GM10248 (cell line): ENCODE measurements around the gene CIB4.
A peak's percentile ranks its signal among the peaks of the same experiment; 100 is the strongest.

ENCODE experiments used
- CTCF ChIA-PET: fragments of 300-600 bp; sonication (Branson Sonifier 250); formaldehyde crosslinking; extraction: SDS; loops from one replicate; lab custom pipeline; 2021; ENCODE audit warnings: antibody characterized with exemption; lab: Yijun Ruan, JAX
- POLR2A ChIA-PET: fragments of 350-650 bp; sonication (Branson Sonifier 250); formaldehyde crosslinking; extraction: SDS; loops from one replicate; lab custom pipeline; 2020; ENCODE audit warnings: antibody characterized with exemption; lab: Yijun Ruan, JAX
- DNase-seq: peaks from one replicate; pipeline ENCODE4 v3.0.0; 2012; ENCODE audit errors: extremely low spot score
- TF ChIP-seq, protein P1 (sequence below): IDR thresholded peaks from 2 replicates; pipeline ENCODE4 v1.5.1; 2012; ENCODE audit warnings: mild to moderate bottlenecking, low read depth; ENCODE audit errors: extremely low read depth, missing control alignments, control extremely low read depth

The CIB4 gene

DNA sequence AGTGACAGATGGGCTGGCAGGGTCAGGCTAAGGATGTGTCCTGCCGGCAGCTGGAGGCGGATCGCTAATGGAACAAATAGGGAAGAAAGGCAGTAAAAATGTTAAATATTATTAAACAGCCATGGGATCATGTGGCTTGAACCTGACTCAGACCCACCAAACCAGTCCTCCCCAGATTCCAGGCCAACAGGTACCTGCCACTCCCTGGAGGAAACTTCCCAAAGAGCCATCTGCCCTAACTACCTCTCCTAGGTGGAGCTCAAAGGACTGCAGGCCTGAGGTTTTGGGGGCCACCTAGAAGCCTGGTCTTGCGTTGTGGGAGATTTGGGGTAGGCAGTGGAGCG is 34.3 kb downstream of the CIB4 start:
- CTCF ChIA-PET = interaction anchor here (0.9 to 11.0 kb wide), 5 partner anchors 10 to 336 kb away, joined by 4 to 189 read pairs (median 11); no protein-coding TSS in a partner anchor
- TF ChIP-seq, protein P1, sequence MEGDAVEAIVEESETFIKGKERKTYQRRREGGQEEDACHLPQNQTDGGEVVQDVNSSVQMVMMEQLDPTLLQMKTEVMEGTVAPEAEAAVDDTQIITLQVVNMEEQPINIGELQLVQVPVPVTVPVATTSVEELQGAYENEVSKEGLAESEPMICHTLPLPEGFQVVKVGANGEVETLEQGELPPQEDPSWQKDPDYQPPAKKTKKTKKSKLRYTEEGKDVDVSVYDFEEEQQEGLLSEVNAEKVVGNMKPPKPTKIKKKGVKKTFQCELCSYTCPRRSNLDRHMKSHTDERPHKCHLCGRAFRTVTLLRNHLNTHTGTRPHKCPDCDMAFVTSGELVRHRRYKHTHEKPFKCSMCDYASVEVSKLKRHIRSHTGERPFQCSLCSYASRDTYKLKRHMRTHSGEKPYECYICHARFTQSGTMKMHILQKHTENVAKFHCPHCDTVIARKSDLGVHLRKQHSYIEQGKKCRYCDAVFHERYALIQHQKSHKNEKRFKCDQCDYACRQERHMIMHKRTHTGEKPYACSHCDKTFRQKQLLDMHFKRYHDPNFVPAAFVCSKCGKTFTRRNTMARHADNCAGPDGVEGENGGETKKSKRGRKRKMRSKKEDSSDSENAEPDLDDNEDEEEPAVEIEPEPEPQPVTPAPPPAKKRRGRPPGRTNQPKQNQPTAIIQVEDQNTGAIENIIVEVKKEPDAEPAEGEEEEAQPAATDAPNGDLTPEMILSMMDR = no peak
- DNase-seq = no peak

DNA sequence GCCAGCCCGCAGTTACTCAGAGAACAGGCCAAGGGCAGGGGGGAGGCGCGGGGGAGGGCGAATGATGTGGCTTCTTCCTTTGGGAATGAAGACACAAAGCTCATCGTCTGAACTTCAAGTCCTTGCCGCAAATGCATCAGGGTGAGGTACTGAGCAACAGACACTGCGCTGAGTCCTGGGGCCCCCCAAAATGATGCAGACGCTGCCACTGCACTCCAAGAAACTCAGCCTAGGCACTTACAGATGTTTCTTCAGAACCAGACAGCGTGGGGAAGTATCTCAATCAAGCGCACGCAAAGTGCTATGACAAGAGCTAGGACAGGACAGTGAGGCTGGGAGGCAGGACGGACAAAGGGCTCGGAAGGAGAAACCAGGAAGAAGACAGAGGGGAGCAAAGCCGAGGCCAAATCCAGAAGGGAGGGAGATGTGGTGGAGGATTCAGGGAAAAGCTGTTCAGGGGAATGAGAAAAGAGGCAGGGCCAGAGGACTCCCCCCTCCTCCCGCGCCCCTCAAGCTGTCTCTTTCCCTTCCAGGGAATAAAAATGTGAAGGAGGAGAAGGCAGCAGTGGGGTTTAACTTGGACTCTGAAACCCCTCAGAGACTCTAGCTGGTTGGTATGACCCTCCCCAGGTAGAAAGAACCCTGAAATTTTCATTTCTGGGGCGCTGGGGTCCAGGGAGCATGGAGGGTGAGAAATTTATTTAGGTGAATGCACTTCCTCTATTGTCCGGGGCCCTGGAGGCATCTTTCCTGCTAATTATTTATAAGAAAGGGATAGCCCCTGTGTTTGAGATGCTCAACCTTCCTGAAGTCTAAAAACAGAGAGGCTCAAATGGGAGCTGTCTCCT is 34.9 kb downstream of the CIB4 start:
- TF ChIP-seq, protein P1 = no peak
- ChIA-PET CTCF (interaction anchor here (0.9 to 11.0 kb wide), 17 partner anchors 9 to 218 kb away, joined by 3 to 189 read pairs (median 5); no protein-coding TSS in a partner anchor), POLR2A (no interaction called here)
- no peak for DNase-seq

More for the DNA sequence above, 34.3 kb downstream of the CIB4 start:
- POLR2A ChIA-PET = no interaction called here

DNA sequence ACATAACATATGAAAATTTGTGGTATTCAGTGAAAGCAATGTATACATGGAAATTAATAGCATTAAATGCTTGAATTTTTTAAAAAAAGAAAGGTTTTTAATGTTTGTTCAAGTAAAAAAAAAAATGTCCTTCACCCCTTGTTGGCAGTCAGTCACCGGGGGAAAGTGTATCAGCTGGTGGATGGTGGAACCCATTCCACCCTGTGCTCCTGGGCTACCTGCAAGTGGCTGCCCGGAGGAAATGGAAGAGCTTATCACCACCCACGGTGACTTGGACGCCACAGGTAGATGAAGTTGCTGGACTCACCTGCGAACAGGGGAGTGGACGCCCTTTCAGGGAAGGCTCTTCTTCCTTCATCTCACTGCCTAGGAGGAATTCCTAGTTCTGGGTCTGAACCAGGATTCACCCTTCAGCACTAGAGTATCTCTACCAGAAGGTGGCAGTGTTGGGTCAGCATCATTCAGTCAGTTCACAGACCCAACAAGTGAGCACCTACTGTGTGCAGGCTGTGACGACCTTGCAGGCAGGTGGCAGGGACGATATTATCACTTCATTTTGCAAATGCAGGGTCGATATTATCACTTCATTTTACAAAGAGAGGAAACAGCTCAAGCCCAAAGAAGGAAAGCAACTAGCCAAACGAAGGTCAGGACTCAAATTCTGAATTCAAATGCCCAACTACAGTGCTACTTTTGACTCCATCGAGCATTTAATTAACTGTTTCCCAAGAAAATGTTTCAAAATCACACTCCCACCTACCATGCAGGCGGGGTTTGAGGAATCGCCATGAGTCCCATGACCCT is 35.8 kb downstream of the CIB4 start:
- CTCF ChIA-PET = interaction anchor here (0.8 to 11.0 kb wide), 18 partner anchors 8 to 219 kb away, joined by 3 to 189 read pairs (median 5); no protein-coding TSS in a partner anchor
- POLR2A ChIA-PET = no interaction called here
- peak; percentile 64 for DNase-seq
- TF ChIP-seq, protein P1 = peak; percentile 74

DNA sequence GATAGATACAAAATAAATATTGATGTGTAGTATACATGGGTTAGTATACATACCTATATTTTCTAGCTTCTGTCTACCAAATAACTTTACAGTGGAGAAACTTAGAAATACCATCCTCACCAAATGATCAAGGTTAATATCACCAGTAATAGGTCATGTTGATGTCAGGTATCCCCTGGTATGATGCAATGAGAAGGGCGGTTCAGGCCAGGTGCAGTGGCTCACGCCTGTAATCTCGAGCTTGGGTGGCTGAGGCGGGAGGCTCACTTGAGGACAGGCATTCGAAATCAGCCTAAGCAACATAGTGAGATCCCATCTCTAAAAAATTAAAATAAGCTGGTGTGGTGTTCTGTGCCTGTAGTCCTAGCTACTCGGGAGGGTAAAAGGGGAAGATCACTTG is 38.6 kb downstream of the CIB4 start:
- ChIA-PET POLR2A (no interaction called here), CTCF (interaction anchor here (1.2 to 11.0 kb wide), 3 partner anchors 11 to 142 kb away, joined by 3 to 189 read pairs (median 35); no protein-coding TSS in a partner anchor)

DNA sequence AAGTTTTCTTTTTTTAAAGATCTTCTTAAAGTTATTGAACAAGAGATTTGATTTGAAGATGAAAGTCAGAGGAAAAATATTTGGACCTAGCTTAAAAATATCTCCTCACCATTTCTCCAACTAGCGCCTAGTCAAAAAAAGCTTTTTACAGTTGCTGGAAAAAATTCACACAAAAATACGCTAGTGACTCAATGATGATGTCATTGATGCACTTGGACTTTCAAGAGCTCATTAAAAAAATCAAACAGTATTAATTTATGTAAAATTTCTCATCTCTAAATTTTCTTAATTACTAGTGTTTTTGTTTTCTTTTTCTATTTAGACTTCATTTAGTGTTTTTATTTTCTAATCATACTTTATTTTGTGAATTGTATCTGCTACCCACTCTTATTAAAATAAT is 41.8 kb downstream of the CIB4 start:
- TF ChIP-seq, protein P1 = no peak

More for the DNA sequence above, 38.6 kb downstream of the CIB4 start:
- TF ChIP-seq, protein P1 = no peak
- no peak for DNase-seq

DNA sequence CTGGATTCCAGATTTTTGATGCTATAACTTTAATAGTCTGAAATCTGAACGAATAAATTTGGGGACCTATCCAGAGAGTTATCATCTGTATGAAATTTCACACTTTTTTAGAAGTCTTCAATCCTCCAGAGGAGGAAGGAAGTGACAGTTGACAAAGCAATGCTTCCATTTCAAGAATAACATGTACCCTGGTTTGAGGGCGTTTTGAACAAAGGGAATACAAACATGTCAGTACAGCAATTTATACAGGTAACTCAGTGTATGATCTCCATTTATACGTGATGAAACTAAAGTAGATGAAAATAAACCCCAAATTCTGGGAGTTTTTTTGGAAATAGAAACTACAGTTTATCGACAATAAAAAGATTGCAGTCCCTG is 42.2 kb downstream of the CIB4 start:
- ChIA-PET CTCF (interaction anchor here (1.2 to 4.3 kb wide), 4 partner anchors 7 to 147 kb away, joined by 3 to 25 read pairs (median 12); no protein-coding TSS in a partner anchor), POLR2A (no interaction called here)
- DNase-seq = no peak
- TF ChIP-seq, protein P1 = no peak

More for the DNA sequence above, 41.8 kb downstream of the CIB4 start:
- POLR2A ChIA-PET = no interaction called here
- no peak for DNase-seq
- CTCF ChIA-PET = interaction anchor here (1.2 to 4.3 kb wide), 3 partner anchors 12 to 147 kb away, joined by 3 to 25 read pairs (median 5); no protein-coding TSS in a partner anchor
